ENCODE results near the gene CDH3. TPM values are rescaled to one million over a fixed set of nuclear protein-coding genes. Genes with fewer than 3 reads are reported as not detected.

The CDH3 gene
- total RNA-seq, 2 donors from 2014 or later, result 79.6 to 88.1 TPM

- Histone ChIP-seq H3K27me3 (ENCODE audit: control insufficient read depth, insufficient read depth, low read length, poor library complexity, severe bottlenecking) (peaks cover 24% of the 10 kb centered on the region), H3K4me3 (ENCODE audit: low read length) (no peak overlapping the region), H3K4me1 (ENCODE audit: control insufficient read depth, insufficient read depth, low read length) (peaks cover 10% of the 10 kb centered on the region), H3K9ac (ENCODE audit: extremely low read depth, low read length, poor library complexity, severe bottlenecking) (no peak overlapping the region), H3K27ac (ENCODE audit: low read depth, low read length) (no peak overlapping the region), H3K36me3 (ENCODE audit: control insufficient read depth, insufficient read depth, low read length) (no peaks in the 10 kb centered on the region), H3K9me3 (ENCODE audit: control insufficient read depth, low read length) (no peaks in the 10 kb centered on the region)
- H3K4me1 Mint-ChIP-seq, result peaks cover 15% of the 10 kb centered on the region
- no peaks in the 10 kb centered on the region for H3K27me3 Mint-ChIP-seq (ENCODE audit: insufficient read depth)
- H3K36me3 Mint-ChIP-seq (ENCODE audit: low read depth), result no peaks in the 10 kb centered on the region
- peak overlapping the region; percentile 59 for H3K27ac Mint-ChIP-seq
- H3K4me3 Mint-ChIP-seq, result no peak overlapping the region
- TF ChIP-seq CTCF (conservative IDR thresholded peaks at IDR 0.05), result no peak
- 42% methylated on average over 4 of the region's 4 CpGs; no CpG with 5 or more reads in 1 of the 2 experiments for WGBS, 2 experiments (ENCODE audit: insufficient coverage in 1 of 2, insufficient read length in 1 of 2)
- peak; percentile 62 for DNase-seq
- no peaks in the 10 kb centered on the region for H3K9me3 Mint-ChIP-seq
These were observed 87.8 kb downstream of the CDH3 start for GRCh38 chr16:68732741-68733399.

GRCh38 chr16:68733570-68733969, 88.5 kb downstream of the CDH3 start:
- H3K36me3 ChIP-seq (ENCODE audit: control insufficient read depth, insufficient read depth, low read length), result no peaks in the 10 kb centered on the region
- Mint-ChIP-seq H3K9me3 (no peaks in the 10 kb centered on the region), H3K4me3 (no peak overlapping the region), H3K4me1 (peaks cover 18% of the 10 kb centered on the region), H3K27me3 (ENCODE audit: insufficient read depth) (no peaks in the 10 kb centered on the region), H3K27ac (no peak overlapping the region), H3K36me3 (ENCODE audit: low read depth) (no peaks in the 10 kb centered on the region)
- H3K4me1 ChIP-seq (ENCODE audit: control insufficient read depth, insufficient read depth, low read length), result peaks cover 10% of the 10 kb centered on the region
- no peak overlapping the region for H3K4me3 ChIP-seq (ENCODE audit: low read length)
- no peaks in the 10 kb centered on the region for H3K9me3 ChIP-seq (ENCODE audit: control insufficient read depth, low read length)
- no peak overlapping the region for H3K27ac ChIP-seq (ENCODE audit: low read depth, low read length)
- peaks cover 31% of the 10 kb centered on the region for H3K27me3 ChIP-seq (ENCODE audit: control insufficient read depth, insufficient read depth, low read length, poor library complexity, severe bottlenecking)
- no peak for DNase-seq
- 95% methylated on average over 6 to 9 of the region's 9 CpGs for WGBS, 2 experiments (ENCODE audit: insufficient coverage in 1 of 2, insufficient read length in 1 of 2)
- H3K9ac ChIP-seq (ENCODE audit: extremely low read depth, low read length, poor library complexity, severe bottlenecking), result no peak overlapping the region
- TF ChIP-seq CTCF (conservative IDR thresholded peaks at IDR 0.05), result no peak

GRCh38 chr16:68734782-68735181, 89.7 kb downstream of the CDH3 start:
- WGBS, 2 experiments (ENCODE audit: insufficient coverage in 1 of 2, insufficient read length in 1 of 2), result 90 to 100% methylated on average over 1 to 2 of the region's 2 CpGs
- no peak for TF ChIP-seq CTCF (conservative IDR thresholded peaks at IDR 0.05)
- no peak overlapping the region for H3K4me3 ChIP-seq (ENCODE audit: low read length)

More at GRCh38 chr16:68734782-68735181, 89.7 kb downstream of the CDH3 start:
- Histone ChIP-seq H3K27ac (ENCODE audit: low read depth, low read length) (no peak overlapping the region), H3K9ac (ENCODE audit: extremely low read depth, low read length, poor library complexity, severe bottlenecking) (no peak overlapping the region), H3K9me3 (ENCODE audit: control insufficient read depth, low read length) (no peaks in the 10 kb centered on the region), H3K27me3 (ENCODE audit: control insufficient read depth, insufficient read depth, low read length, poor library complexity, severe bottlenecking) (peaks cover 32% of the 10 kb centered on the region), H3K4me1 (ENCODE audit: control insufficient read depth, insufficient read depth, low read length) (peaks cover 10% of the 10 kb centered on the region), H3K36me3 (ENCODE audit: control insufficient read depth, insufficient read depth, low read length) (no peaks in the 10 kb centered on the region)
- Mint-ChIP-seq H3K27ac (no peak overlapping the region), H3K9me3 (no peaks in the 10 kb centered on the region), H3K4me3 (no peak overlapping the region), H3K4me1 (peaks cover 19% of the 10 kb centered on the region), H3K36me3 (ENCODE audit: low read depth) (no peaks in the 10 kb centered on the region), H3K27me3 (ENCODE audit: insufficient read depth) (no peaks in the 10 kb centered on the region)
- DNase-seq, result no peak
